Activated T-cell treated with anti-CD3 and anti-CD28 coated beads, Interleukin-2, amount 50 U/mL, for 72 hours (primary cell): ENCODE data around the gene DIPK1B. TPM values are rescaled to one million over a fixed set of nuclear protein-coding genes. Genes with fewer than 3 reads are reported as not detected.

Experiments
- ATAC-seq, 2 donors: fragments of 150-1000 bp; cut with Tn5 transposase; replicated peaks in 1 of 2; 2 replicates each; pipeline ENCODE4 v1.10.0; 2021; ENCODE audit warnings: moderate library complexity in 2 of 2, mild to moderate bottlenecking in 1 of 2
- DNase-seq, 2 donors: peaks; one replicate each; pipeline ENCODE4 v3.0.0; 2021 to 2022; ENCODE audit warnings: mixed read lengths in 1 of 2
- H3K27ac Mint-ChIP-seq: one replicate; pipeline ENCODE4 v1.8.0; 2022; ENCODE audit warnings: mild to moderate bottlenecking, moderate library complexity, mixed read lengths
- H3K27me3 Mint-ChIP-seq: one replicate; pipeline ENCODE4 v1.8.0; 2022; ENCODE audit warnings: low read depth, mixed read lengths
- H3K36me3 Mint-ChIP-seq, 2 donors: one replicate each; pipeline ENCODE4 v1.8.0; 2022; ENCODE audit warnings: mixed read lengths in 2 of 2, mild to moderate bottlenecking in 1 of 2; ENCODE audit not compliant: insufficient read depth in 2 of 2
- H3K4me1 Mint-ChIP-seq: one replicate; pipeline ENCODE4 v1.8.0; 2022; ENCODE audit warnings: low read depth, mixed read lengths
- H3K4me3 Mint-ChIP-seq, 2 donors: one replicate each; pipeline ENCODE4 v1.8.0; 2022; ENCODE audit warnings: mild to moderate bottlenecking in 2 of 2, mixed read lengths in 2 of 2, moderate library complexity in 2 of 2
- H3K9me3 Mint-ChIP-seq, 2 donors: one replicate each; pipeline ENCODE4 v1.8.0; 2022; ENCODE audit warnings: mixed read lengths in 2 of 2
- total RNA-seq, 2 donors: library from RNA; stranded (reverse); gene quantifications; one replicate each; pipeline ENCODE4 v1.2.3, GENCODE V29; 2022

DIPK1B gene
- total RNA-seq, 2 donors from 2014 or later, result 0.67 to 0.72 TPM

GRCh38 chr9:136718345-136719194 lies 6.2 kb downstream of the DIPK1B start:
- peak in 1 of 2 donors; percentile 12 for ATAC-seq
- DNase-seq, result no peak
- no peaks in the 10 kb centered on the region for H3K4me1 Mint-ChIP-seq
- H3K4me3 Mint-ChIP-seq, result no peak overlapping the region
- H3K9me3 Mint-ChIP-seq, result no peaks in the 10 kb centered on the region
- peaks cover 17% of the 10 kb centered on the region for H3K27me3 Mint-ChIP-seq
- H3K27ac Mint-ChIP-seq, result no peak overlapping the region
- peaks cover 0 to 1% of the 10 kb centered on the region in 2 donors for H3K36me3 Mint-ChIP-seq

- peaks cover 11% of the 10 kb centered on the region for H3K27me3 Mint-ChIP-seq
- H3K36me3 Mint-ChIP-seq, result peaks cover under 1 to 5% of the 10 kb centered on the region in 2 donors
- H3K27ac Mint-ChIP-seq, result no peak overlapping the region
- DNase-seq (no peak), ATAC-seq (peak in 1 of 2 donors; percentile 8)
- H3K9me3 Mint-ChIP-seq, result no peaks in the 10 kb centered on the region
- no peak overlapping the region for H3K4me3 Mint-ChIP-seq
- peaks cover 7% of the 10 kb centered on the region for H3K4me1 Mint-ChIP-seq
These were observed 7.0 kb downstream of the DIPK1B start for GRCh38 chr9:136719195-136719880.

GRCh38 chr9:136720251-136720897 lies 8.0 kb downstream of the DIPK1B start:
- Mint-ChIP-seq H3K4me3 (no peak overlapping the region), H3K27me3 (peaks cover 8% of the 10 kb centered on the region), H3K9me3 (no peaks in the 10 kb centered on the region), H3K27ac (no peak overlapping the region), H3K36me3 (peaks cover 2 to 7% of the 10 kb centered on the region in 2 donors), H3K4me1 (peaks cover 14% of the 10 kb centered on the region)
- no peak for DNase-seq
- no peak for ATAC-seq

- ATAC-seq (no peak), DNase-seq (no peak)
- Mint-ChIP-seq H3K9me3 (no peaks in the 10 kb centered on the region), H3K27me3 (peaks cover 3% of the 10 kb centered on the region), H3K27ac (no peak overlapping the region), H3K4me3 (no peak overlapping the region), H3K36me3 (peaks cover 2 to 8% of the 10 kb centered on the region in 2 donors), H3K4me1 (peaks cover 18% of the 10 kb centered on the region)
These were observed 8.5 kb downstream of the DIPK1B start for GRCh38 chr9:136720898-136721338.

GRCh38 chr9:136721339-136722092 lies 9.1 kb downstream of the DIPK1B start:
- Mint-ChIP-seq H3K4me3 (no peak overlapping the region), H3K27me3 (no peaks in the 10 kb centered on the region), H3K36me3 (peaks cover 3 to 11% of the 10 kb centered on the region in 2 donors), H3K4me1 (peaks cover 24% of the 10 kb centered on the region), H3K9me3 (no peaks in the 10 kb centered on the region), H3K27ac (no peak overlapping the region)
- peak in 1 of 2 donors; percentile 3 for ATAC-seq
- DNase-seq, result no peak

GRCh38 chr9:136722093-136722968 lies 10.0 kb downstream of the DIPK1B start:
- H3K36me3 Mint-ChIP-seq, result peaks cover 7 to 15% of the 10 kb centered on the region in 2 donors
- no peak for DNase-seq
- no peak overlapping the region for H3K4me3 Mint-ChIP-seq
- peaks cover 30% of the 10 kb centered on the region for H3K4me1 Mint-ChIP-seq
- H3K9me3 Mint-ChIP-seq, result no peaks in the 10 kb centered on the region
- H3K27ac Mint-ChIP-seq, result no peak overlapping the region
- no peaks in the 10 kb centered on the region for H3K27me3 Mint-ChIP-seq
- no peak for ATAC-seq

- no peaks in the 10 kb centered on the region for H3K27me3 Mint-ChIP-seq
- no peaks in the 10 kb centered on the region for H3K9me3 Mint-ChIP-seq
- ATAC-seq, result no peak
- peaks cover 8 to 17% of the 10 kb centered on the region in 2 donors for H3K36me3 Mint-ChIP-seq
- peaks cover 30% of the 10 kb centered on the region for H3K4me1 Mint-ChIP-seq
- no peak overlapping the region for H3K27ac Mint-ChIP-seq
- H3K4me3 Mint-ChIP-seq, result no peak overlapping the region
- no peak for DNase-seq
These were observed 10.6 kb downstream of the DIPK1B start for GRCh38 chr9:136722969-136723356.

GRCh38 chr9:136723362-136723976 lies 11.1 kb downstream of the DIPK1B start:
- DNase-seq, result no peak
- Mint-ChIP-seq H3K27ac (no peak overlapping the region), H3K36me3 (peaks cover 8 to 17% of the 10 kb centered on the region in 2 donors), H3K27me3 (no peaks in the 10 kb centered on the region), H3K4me1 (peaks cover 30% of the 10 kb centered on the region), H3K4me3 (no peak overlapping the region), H3K9me3 (no peaks in the 10 kb centered on the region)
- no peak for ATAC-seq

- Mint-ChIP-seq H3K36me3 (peaks cover 8 to 17% of the 10 kb centered on the region in 2 donors), H3K27ac (no peak overlapping the region), H3K9me3 (no peaks in the 10 kb centered on the region), H3K27me3 (no peaks in the 10 kb centered on the region), H3K4me1 (peaks cover 30% of the 10 kb centered on the region), H3K4me3 (no peak overlapping the region)
- no peak for DNase-seq
- ATAC-seq, result no peak
These were observed 11.6 kb downstream of the DIPK1B start for GRCh38 chr9:136723989-136724388.

GRCh38 chr9:136724772-136725171 lies 12.4 kb downstream of the DIPK1B start:
- no peak for ATAC-seq
- no peaks in the 10 kb centered on the region for H3K9me3 Mint-ChIP-seq
- H3K36me3 Mint-ChIP-seq, result peaks cover 8 to 17% of the 10 kb centered on the region in 2 donors
- H3K4me1 Mint-ChIP-seq, result peaks cover 37% of the 10 kb centered on the region
- peak overlapping the region in 1 of 2 donors; percentile 6 for H3K4me3 Mint-ChIP-seq
- H3K27ac Mint-ChIP-seq, result peak overlapping the region; percentile 19
- no peak for DNase-seq
- H3K27me3 Mint-ChIP-seq, result no peaks in the 10 kb centered on the region

GRCh38 chr9:136725612-136726011 lies 13.2 kb downstream of the DIPK1B start:
- H3K4me1 Mint-ChIP-seq, result peaks cover 39% of the 10 kb centered on the region
- ATAC-seq, result no peak
- H3K9me3 Mint-ChIP-seq, result no peaks in the 10 kb centered on the region
- H3K36me3 Mint-ChIP-seq, result peaks cover 8 to 17% of the 10 kb centered on the region in 2 donors
- peak overlapping the region; percentile 99 for H3K4me3 Mint-ChIP-seq
- no peak for DNase-seq
- H3K27me3 Mint-ChIP-seq, result no peaks in the 10 kb centered on the region
- no peak overlapping the region for H3K27ac Mint-ChIP-seq
